Endothelial cell of umbilical vein (primary cell): ENCODE results near the gene PCDHA5.

ENCODE experiments used
- POLR2A ChIP-seq: IDR thresholded peaks from 2 replicates; pipeline ENCODE4 v1.6.1; 2012; ENCODE audit warnings: low read depth, mild to moderate bottlenecking, control low read depth, low read length
- POLR2AphosphoS5 ChIP-seq: IDR thresholded peaks from 2 replicates; pipeline ENCODE4 v1.6.1; 2012; ENCODE audit warnings: low read depth, mild to moderate bottlenecking, control low read depth, low read length, moderate library complexity; ENCODE audit not compliant: insufficient read depth
- TF ChIP-seq, protein P1 (sequence below), 2 donors: IDR thresholded peaks; 1 replicate in 1 of 2; 2 replicates in 1 of 2; pipeline ENCODE4 v1.5.1; 2011; ENCODE audit warnings: low read length in 2 of 2, mild to moderate bottlenecking in 2 of 2, moderate library complexity in 2 of 2, control low read depth in 1 of 2, inconsistent platforms in 1 of 2, low read depth in 1 of 2; ENCODE audit not compliant: insufficient read depth in 1 of 2; ENCODE audit errors: extremely low read depth in 1 of 2

- TF ChIP-seq, protein P1, sequence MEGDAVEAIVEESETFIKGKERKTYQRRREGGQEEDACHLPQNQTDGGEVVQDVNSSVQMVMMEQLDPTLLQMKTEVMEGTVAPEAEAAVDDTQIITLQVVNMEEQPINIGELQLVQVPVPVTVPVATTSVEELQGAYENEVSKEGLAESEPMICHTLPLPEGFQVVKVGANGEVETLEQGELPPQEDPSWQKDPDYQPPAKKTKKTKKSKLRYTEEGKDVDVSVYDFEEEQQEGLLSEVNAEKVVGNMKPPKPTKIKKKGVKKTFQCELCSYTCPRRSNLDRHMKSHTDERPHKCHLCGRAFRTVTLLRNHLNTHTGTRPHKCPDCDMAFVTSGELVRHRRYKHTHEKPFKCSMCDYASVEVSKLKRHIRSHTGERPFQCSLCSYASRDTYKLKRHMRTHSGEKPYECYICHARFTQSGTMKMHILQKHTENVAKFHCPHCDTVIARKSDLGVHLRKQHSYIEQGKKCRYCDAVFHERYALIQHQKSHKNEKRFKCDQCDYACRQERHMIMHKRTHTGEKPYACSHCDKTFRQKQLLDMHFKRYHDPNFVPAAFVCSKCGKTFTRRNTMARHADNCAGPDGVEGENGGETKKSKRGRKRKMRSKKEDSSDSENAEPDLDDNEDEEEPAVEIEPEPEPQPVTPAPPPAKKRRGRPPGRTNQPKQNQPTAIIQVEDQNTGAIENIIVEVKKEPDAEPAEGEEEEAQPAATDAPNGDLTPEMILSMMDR (IDR thresholded peaks at IDR 0.05; ENCODE audit: extremely low read depth in 1 of 2, insufficient read depth in 1 of 2, low read depth in 1 of 2, low read length in 2 of 2): no peak
- no peak for TF ChIP-seq POLR2A
- no peak for TF ChIP-seq POLR2AphosphoS5
These were observed 26.7 kb upstream of the PCDHA5 start, which contains the start of gene PCDHA2 for GRCh38 chr5:140794595-140795258.
